ENCODE data around the gene FRAS1.

DNA sequence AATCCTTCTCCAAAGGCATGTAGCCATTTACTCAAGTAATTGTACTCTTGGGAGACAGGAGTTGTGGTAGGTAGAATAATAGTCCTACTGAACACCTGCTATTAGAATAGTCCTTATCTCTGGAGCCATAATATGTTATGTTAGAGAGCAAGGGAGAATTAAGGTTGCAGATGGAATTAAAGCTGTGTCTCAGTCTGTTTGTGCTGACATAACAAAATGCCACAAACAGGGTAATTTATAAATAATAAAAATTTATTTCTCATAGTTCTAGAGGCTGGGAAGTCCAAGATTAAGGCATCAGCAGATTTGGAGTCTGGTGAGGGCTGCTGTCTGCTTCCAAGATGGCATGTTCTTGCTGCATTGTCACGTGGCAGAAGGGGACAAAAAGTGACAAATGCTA lies 24.2 kb upstream of the FRAS1 start:
- TF ChIP-seq, protein P1, sequence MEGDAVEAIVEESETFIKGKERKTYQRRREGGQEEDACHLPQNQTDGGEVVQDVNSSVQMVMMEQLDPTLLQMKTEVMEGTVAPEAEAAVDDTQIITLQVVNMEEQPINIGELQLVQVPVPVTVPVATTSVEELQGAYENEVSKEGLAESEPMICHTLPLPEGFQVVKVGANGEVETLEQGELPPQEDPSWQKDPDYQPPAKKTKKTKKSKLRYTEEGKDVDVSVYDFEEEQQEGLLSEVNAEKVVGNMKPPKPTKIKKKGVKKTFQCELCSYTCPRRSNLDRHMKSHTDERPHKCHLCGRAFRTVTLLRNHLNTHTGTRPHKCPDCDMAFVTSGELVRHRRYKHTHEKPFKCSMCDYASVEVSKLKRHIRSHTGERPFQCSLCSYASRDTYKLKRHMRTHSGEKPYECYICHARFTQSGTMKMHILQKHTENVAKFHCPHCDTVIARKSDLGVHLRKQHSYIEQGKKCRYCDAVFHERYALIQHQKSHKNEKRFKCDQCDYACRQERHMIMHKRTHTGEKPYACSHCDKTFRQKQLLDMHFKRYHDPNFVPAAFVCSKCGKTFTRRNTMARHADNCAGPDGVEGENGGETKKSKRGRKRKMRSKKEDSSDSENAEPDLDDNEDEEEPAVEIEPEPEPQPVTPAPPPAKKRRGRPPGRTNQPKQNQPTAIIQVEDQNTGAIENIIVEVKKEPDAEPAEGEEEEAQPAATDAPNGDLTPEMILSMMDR (conservative IDR thresholded peaks at IDR 0.05 in 1 of 2, IDR thresholded peaks at IDR 0.05 in 1 of 2; ENCODE audit: low read depth in 1 of 2, low read length in 2 of 2): no peak
- TF ChIP-seq EZH2 (IDR thresholded peaks at IDR 0.05; ENCODE audit: low read length, missing control alignments): no peak

Measured in fibroblast of lung (primary cell).